Islet precursor cell (in vitro differentiated cells): Measurements from ENCODE around the gene C2orf69.
A peak's percentile ranks its signal among the peaks of the same experiment; 100 is the strongest.

Source experiments
- DNase-seq: peaks from one replicate; pipeline ENCODE4 v3.0.0-alpha.2; 2018

C2orf69 gene

DNA sequence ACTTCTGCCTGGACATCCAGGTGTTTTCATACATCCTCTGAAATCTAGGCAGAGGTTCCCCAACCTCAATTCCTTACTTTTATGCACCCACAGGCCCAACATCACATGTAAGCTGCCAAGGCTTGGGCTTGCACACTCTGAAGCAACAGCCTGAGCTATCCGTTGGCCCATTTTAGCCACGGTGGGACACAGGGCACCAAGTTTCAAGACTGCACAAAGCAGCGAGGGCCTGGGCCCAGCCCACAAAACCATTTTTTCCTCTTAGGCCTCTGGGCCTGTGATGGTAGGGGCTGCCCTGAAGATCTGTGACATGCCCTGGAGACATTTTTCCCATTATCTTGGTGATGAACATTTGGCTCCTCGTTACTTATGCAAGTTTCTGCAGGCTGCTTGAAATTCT, 5.9 kb downstream of the C2orf69 start:
- no peak for DNase-seq

DNA sequence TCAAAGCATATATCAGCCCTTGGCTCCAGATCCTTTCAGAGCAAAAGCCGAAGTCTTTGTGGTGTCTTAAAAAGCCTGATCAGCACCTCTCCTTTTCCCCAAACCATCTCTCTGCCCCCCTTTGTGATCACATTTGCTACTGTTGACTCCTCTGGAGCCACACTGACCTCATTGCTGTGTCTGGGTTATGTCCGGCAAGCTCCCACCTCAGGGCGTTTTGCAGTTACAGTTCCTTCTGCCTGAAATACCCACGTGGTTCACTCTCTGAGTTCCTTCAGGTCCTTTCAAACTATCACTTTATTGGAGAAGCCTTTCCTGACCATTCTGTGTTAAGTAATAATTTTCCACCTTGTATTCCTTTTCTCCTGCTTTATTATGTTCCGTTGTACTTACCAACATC, 11.8 kb downstream of the C2orf69 start:
- peak; percentile 92 for DNase-seq

DNA sequence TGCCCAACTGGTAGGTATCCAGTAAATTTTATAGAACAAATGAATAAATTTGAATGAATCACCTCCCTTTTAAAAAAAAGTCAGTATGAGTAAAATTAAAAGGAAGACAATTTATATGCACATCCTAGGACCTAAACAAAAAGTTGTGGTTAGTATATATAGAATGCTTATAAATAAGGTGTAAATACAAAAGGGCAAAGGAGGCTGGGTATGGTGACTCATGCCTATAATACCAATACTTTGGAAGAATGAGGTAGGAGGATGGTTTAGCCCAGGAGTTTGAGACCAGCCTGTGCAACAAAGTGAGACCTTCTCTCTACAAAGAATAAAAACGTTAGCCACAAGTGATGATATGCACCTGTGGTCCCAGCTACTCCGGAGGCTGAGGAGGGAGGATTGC, 12.8 kb downstream of the C2orf69 start:
- DNase-seq: no peak

DNA sequence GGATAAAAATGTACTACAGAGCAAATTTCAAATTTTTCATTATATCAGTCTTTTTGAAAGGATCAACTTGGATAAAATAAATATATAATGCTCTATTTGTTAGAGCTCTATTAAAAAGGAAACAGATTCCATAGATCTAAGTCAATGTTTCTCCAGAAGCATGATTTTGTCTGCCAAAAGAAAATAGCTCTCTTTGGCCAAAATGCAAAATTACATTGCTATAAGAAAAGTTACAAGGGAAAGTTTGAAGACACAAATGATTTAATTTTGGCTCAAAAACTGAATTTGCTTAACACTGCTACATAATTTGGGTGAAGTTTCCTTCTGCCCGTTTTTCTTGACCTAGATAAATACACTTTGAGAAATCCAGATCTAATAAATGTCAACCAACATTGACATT, 15.7 kb downstream of the C2orf69 start:
- no peak for DNase-seq

DNA sequence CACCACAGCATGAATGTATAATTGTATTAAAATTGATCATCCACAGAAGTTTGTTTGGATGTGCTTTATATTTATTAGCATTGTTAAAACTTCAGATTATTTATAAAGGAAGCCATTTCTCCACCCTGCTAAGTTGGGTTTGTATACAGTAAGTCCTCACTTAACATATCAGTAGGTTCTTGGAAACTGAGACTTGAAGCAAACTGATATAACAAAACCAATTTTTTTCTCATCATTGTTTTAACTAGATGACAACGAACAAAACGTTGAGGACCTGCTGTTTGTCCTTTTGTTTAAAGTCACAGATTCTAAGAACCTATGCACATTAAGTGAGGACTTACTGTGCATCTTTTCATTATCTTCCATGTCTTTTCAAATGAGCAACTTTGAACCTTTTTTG, 17.1 kb downstream of the C2orf69 start:
- DNase-seq: no peak

DNA sequence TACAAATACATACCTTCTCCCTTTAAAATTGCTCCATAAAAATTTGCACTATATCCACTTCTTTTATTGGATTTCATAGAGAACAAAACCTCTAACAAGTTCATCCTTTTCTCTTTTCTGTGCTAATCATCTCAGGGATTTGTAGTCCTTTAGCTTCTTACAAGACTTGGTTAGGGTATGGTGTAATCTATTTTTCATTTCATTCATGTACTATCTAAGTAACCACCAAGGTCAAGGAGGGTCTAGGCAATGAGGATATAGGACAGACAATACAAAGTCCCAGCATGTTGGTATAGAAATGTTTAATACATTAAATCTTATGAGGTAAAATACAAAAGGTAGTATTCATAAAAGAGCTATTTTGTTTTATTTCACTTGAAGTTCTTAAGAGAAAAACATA, 17.5 kb downstream of the C2orf69 start:
- DNase-seq: no peak

DNA sequence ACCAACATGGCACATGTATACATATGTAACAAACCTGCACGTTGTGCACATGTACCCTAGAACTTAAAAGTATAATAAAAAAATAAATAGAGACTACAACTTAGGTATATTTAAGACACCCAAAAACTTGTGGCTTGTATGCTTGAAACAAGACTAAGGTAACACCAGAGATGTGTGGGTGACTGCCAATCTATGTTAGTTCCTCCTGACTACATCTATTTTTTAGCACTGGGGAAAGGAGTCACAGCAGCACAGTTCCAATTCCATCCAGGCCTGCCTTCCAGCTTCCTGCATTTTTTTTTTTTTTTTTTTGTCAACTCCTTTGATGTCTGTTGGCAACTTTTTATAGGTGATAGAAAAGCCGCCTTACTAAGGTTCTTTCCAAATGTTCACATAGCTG, 18.2 kb downstream of the C2orf69 start:
- no peak for DNase-seq

DNA sequence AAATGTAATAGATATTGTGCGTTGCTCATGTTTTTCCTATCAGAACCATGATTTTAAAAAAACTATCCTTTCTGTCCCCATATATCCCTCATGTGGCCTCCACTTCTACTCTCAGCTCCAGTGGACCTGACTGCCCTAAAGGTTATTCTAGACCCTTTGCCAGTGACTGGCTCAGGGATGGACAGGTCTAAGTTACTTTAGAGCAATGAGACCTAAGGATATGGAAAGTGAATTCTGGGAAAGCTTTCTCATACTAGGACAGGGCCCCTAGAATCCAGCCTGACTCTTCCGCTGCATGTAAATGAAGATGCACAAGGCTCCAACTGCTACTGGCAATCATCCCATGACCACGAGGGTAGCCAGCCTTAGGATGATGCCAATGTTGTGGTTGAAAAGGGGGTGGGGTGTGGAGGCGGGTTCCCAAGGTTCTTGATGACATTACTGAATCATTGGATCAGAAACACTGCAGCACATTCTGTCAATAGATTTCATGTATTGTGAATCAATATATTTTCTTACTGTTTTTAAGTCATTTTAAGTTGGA, 21.3 kb downstream of the C2orf69 start:
- DNase-seq: no peak

DNA sequence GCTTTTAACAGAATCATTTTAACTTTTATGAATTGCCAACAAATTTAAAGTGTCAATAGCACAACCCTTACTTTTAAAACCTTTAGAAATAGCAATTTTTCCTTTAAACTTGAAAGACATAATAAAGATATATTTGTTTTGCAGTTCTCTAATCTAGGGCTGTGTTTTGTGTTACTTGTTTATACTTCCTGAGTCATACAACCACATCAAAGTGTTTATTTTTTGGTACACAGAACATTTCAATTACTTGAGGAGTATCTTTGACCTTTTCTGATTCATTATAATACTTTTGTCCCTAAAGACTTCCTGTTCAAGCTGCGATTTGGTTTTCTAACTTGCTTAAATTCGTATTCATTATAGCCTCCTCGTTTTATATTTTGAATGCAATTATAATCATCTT, 22.4 kb downstream of the C2orf69 start:
- DNase-seq: no peak

DNA sequence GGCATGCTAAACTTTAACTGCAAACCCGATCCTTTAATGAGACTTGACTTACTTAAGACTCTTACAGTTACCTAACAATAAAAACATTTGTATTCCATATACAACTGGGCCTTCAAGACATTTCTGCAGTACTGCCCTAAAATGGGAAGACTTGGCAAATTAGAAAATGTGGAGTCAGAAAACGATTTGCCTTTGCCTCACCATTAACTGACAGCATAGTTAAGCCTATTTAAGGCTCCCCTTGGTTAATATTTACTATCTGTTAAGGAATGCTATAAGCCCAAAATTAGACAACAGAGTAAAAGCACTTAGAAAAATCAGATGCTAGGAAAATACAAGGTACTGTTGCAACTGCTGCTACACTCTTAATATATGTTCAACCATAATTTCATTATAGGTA, 25.5 kb downstream of the C2orf69 start:
- no peak for DNase-seq

DNA sequence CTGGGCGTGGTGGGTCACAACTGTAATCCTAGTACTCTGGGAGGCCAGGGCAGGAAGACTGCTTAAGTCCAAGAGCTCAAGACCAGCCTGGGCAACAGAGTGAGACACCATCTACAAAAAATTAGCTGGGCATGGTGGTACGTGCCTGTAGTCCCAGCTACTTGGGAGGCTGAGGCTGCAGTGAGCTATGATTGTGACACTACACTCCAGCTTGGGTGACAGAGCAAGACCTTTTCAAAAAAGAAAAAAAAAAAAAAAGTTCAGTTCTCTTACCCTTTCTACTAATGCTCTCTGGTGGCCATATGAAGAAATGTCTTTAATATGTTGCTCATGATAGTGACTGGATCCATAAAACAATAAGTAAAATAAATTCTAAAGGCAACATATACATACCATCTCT, 29.3 kb downstream of the C2orf69 start:
- DNase-seq: no peak

DNA sequence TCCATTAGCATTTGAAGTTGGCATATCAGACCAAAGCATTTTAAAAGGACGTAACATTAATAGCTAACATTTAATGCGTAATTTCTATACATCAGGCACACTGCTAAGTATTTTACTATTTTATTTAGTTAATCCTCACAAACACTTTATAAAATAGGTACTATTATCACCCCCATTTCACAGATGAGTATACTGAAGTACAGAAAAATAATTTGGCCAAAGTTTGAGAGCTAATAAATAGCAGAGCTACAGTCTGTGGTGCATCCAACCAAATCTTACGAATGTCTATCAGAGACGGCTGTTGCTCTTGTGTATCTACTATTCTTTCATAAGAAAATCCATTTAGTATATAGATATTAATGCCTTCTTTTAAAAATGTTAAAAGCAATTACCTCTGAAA, 32.3 kb downstream of the C2orf69 start:
- no peak for DNase-seq

DNA sequence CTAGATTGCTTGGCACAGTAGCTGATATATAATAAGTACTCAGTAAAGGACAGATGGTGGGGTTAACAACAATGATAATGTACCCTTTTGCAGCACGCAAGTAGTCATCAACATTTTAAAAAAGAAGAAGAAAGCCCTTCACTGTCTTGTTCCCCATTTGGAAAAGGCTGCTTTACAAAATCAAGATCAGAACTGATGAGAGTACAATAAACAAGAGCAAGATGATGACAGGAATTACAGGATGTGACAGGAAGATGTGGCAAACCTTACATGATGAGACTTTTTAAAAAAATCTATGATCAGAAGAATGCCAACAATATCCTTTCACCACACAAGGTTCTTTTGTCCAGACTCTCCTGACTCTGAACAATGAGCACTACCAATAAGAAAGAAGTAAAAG, 35.1 kb downstream of the C2orf69 start:
- DNase-seq: no peak

DNA sequence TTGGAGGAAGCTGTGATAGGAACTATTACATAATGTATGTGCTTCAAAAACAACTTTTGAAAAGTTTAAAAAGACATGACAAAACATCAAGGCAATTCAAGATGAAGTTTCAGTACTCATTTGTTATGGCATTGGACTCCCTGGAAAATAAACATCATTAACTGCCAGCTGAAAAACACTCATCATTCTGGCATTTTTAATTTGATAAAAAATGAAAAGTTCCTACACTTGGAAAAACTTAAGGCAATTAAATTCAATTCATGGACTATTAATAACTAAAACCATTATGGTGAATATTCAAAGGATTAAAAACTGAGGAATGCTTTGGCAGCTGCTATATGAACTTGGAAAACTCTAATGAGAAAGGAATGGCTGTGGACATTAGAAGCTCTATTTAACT, 35.7 kb downstream of the C2orf69 start:
- no peak for DNase-seq

DNA sequence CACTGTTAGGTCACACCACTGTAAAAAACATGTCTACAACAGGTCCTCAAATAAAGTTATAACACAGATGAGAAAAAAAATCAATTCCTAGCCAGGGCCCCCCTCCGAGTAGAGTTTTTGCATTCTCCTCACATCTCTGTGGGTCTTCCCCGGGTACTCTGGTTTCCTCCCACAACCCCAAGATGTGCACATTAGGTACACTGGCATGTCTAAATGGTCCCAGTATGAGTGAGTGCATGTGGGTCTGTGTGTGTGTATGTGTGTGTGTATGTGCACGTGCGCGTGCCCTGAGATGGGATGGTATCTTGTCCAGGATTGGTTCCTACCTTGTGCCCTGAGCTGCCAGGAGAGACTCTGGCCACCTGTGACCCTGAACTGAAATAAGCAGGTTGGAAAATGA, 39.3 kb downstream of the C2orf69 start:
- no peak for DNase-seq

DNA sequence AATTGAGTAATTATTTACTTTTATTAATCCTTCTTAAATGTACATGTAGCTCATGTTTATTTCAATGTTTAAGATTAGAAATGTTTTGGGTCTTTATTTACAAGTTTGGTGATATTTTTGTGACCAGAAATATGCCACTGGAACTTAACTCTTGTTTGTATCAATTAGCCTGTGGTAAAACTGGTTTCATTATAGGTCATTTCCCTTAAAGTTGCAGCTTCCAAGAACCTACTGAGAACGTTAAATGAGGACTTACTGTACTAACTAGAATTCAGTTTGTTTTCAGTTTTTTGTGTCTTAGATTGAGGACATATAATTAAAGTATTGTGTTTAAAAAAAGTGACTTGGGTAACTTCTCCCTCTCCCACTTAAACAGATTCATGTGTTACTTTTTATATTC, 39.9 kb downstream of the C2orf69 start:
- DNase-seq: no peak

DNA sequence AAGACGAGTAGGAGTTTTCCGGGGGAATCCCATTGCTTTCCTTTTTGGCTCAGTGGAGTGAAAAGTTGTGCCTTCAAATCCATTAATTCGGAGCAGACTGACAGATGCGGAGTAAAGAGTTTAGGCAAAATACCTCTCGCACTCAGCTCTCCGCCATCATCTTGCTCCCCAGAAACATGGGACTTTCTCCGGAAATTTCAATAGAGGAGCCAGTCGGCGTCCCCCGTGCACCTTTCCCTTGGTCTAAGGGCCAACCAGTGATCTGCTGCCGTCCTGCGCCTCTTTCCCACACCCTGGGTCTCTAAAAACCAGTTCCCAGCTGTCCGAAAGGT, 43.9 kb downstream of the C2orf69 start:
- DNase-seq: no peak

DNA sequence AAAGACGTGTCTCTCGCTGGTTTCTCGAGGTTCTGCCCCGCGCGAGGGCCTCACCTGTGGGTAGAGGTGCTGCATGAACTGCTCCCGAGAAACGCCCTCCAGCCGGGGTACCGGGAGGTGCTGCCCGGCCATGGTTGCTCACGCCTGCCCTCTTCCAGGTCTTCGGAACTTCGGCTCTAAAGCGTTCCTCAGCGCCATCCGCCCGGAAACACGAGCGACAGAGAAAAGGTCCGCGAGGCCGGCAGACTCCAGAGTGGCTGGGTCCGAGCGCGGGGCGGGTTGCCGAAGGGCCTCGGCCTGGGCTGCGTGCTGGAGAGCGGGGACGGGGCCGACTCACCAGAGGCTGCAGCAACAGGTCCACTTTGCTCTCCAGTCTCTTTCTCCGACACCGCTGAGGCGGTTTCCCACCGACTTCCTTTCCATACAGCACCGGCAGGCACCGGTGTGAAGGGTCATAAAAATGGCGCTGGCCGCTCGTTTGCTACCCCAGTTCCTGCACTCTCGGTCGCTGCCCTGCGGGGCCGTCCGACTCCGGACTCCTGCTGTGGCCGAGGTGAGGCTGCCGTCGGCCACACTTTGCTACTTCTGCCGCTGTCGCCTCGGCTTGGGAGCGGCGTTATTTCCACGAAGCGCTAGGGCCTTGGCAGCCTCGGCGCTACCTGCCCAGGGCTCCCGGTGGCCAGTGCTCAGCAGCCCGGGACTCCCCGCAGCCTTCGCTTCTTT, 44.4 kb downstream of the C2orf69 start, which contains the start of the genes MAIP1 and TYW5:
Gene MAIP1, plus strand, starts transcription at position 244 of the 723 bp plus-strand sequence. Its CDS starts 217 bp downstream, at position 461.
Gene TYW5, minus strand, starts transcription at position 153 of the 723 bp plus-strand sequence. Its CDS starts 21 bp downstream, at position 132.
- peak; percentile 94 for DNase-seq

DNA sequence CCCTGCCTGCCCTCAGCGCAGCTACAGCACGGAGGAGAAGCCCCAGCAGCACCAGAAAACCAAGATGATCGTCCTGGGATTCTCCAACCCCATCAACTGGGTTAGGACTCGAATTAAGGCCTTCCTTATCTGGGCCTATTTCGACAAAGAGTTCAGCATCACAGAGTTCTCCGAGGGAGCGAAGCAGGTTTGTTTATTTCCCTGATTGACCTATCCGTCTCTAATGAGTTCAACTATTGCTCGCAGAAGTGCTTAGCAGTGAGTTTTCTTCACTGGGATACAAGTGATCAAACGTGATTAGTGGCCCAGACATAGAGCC, 44.9 kb downstream of the C2orf69 start:
- no peak for DNase-seq

DNA sequence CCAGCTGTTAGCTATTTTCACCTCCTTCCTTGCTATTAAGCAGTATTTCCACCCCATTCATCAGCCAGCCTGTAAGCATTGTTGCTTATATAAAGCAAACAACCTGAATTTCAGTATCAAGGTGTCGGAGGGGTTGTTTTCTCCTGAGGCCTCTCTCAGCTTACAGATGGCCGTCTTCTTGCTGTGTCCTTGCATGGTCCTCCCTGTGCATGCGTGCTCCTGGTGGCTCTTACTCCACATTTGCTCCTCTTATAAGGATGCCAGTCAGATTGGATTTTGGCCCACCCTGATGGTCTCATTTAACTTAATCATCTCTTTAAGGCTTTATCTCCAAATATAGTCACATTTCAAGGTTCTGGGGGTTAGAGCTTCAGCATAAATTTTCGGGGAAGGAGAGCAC, 46.9 kb downstream of the C2orf69 start:
- no peak for DNase-seq

DNA sequence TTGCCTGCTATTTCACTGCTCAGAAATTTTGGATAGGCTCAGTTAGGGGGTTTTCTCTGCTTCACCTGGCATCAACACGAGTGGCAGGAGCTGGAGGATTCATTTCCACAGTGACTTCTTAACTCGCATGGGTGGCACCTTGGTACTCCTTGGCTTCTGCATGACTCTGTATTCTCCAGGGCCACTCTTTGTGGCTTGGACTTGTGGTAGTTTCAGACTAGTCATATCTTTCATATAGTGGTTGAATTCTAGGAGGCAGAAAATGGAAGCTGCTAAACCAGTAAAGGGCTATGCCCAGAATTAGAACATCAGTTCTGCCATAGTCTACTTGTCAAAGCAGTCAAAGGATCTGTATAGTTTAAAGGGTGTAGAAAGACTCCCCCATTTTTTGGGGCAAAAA, 51.1 kb downstream of the C2orf69 start:
- DNase-seq: no peak

DNA sequence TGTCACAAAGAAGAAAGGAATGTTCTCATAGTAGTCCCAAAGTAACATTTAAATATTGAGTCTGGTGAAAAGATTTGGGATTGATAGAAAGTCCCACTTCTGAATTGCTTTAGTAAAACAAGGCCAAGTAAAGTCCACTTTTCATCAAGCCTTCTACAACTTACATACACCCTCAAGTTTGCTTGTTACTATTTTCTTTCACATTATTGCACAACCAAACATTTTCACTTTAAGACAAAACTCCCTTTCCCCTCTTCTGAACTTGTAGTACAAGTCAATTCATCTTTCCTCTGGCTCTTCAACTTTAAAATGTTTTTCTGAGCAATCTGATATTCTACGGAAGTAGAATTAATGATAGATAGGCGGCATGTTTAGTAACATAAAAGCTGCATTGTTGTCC, 55.3 kb downstream of the C2orf69 start:
- no peak for DNase-seq

DNA sequence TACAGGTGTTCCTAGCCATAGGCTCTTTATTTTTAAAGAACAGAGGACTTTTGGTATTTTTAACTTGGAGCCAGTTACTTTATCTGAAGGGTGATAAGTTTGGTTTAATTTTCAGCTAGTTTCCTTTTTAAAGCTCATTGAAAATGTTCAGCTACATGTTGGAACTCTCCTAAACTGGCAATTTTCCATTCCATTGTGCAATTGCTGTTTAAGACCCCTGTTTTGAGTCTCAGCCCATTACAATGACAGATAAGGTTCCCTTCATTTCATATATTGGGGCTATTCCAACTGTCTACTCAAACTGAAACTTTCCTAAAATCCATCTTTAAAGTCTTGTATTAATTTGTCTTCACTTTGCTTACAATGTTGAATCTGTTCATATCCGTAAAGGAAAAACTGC, 55.9 kb downstream of the C2orf69 start:
- no peak for DNase-seq

DNA sequence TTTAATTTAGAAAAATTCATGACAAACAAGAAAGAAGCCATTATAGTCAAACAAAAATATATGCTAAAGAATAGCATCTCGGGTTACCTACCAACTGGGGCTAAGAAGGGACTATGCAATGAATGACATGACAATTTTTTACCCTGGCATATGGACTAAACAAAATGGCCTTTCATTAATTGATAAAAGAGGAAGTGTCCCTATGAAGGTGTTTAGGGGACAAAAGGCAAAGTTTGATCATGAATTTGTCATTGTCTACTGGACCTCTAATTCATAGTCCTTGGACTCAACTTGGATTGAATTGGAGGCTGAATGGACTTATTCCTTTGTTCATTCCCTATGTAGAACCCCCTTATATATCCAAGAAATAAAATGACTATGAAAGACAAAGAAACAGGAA, 57.0 kb downstream of the C2orf69 start:
- no peak for DNase-seq

DNA sequence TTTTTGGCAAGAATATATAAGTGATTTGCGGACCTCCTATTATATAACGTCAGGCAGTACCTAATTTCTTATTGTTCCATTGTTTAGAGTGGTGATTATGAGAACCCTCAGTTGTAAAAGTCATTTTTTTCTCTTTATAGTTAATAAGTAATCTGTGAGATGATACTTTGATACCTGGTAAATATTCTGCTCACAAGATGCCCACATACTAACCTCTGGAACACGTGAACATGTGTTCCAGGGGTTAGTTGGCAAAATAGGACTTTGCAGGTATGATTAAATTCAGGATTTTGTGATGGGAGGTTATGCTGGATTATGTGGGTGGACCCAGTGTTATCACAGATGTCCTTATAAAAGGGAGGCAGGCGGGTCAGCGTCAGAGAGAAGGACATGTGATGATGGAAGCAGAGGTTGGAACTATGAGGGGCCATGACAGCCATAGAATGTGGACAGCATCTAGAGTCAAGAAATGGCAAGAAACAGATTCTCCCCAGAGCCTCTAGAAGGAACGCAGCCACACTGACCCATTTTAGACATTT, 61.1 kb downstream of the C2orf69 start:
- DNase-seq: no peak
